ENCODE results near the gene UFD1. TPM values are rescaled to one million over a fixed set of nuclear protein-coding genes. Genes with fewer than 3 reads are reported as not detected.
A peak's percentile ranks its signal among the peaks of the same experiment; 100 is the strongest.

UFD1 gene
- total and polyA plus RNA-seq, 2 of the 13 experiments (the other 11 are each of a cell fraction or from before 2014, with no cell fraction given) = 47.9 to 51.1 TPM

DNA sequence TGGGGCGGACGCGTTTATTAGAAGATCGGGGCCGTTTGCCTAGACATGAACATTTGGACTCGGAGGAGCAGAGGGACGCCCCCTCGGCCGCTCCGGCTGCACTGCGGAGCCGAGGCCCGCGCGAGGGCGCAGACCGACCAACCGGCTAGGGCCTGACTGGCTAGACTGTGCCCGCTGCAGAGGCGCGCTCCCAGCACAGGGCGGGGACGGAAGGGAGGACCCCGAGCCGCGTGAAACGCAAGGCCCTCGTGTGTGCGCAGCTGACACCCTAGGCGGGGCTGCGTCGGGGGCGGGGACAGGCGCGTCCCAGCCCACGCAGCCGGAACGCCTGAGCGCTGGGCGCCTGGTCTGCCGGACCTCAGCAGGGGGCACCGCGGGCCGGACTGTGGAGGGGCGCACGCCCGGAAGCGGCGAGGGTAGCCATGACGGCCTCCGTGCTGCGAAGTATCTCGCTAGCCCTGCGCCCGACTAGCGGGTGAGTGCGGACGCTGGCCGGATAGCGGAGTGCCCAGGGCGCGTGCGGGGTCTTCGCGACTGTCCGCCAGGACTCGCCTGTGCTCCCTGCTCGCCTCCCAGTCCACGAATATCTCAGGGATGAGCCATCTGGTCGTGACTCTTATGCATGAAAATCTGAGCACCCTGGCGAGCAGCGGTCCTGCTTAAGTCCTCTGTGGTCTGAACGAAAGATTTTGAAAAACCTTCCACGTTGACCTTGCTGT, 46.7 kb downstream of the UFD1 start, which contains the start of gene MRPL40 (continued):
- no peak for TF ChIP-seq ZNF737 (CRISPR knock-in tag; IDR thresholded peaks at IDR 0.05; ENCODE audit: borderline replicate concordance)
- peak; percentile 97 for TF ChIP-seq ZNF776 (CRISPR knock-in tag; IDR thresholded peaks at IDR 0.05)
- peak; percentile 94 for TF ChIP-seq TFAP4 (IDR thresholded peaks at IDR 0.05; ENCODE audit: borderline replicate concordance, low read depth)
- peak; percentile 97 for TF ChIP-seq POLR2G (IDR thresholded peaks at IDR 0.05; ENCODE audit: low read depth, low read length)
- no peak; the same call in 1 of the 2 replicates for TF ChIP-seq DPF2 (CRISPR knock-in tag; IDR thresholded peaks at IDR 0.05; ENCODE audit: borderline replicate concordance, low read depth)
- TF ChIP-seq ETV6 (CRISPR knock-in tag; conservative IDR thresholded peaks at IDR 0.05) = peak; percentile 91
- TF ChIP-seq RFXAP (CRISPR knock-in tag; IDR thresholded peaks at IDR 0.05; ENCODE audit: borderline replicate concordance) = peak; percentile 94
- TF ChIP-seq ZNF672 (CRISPR knock-in tag; IDR thresholded peaks at IDR 0.05) = peak; percentile 90; the same call in 1 of the 2 replicates
- TF ChIP-seq, protein P1, sequence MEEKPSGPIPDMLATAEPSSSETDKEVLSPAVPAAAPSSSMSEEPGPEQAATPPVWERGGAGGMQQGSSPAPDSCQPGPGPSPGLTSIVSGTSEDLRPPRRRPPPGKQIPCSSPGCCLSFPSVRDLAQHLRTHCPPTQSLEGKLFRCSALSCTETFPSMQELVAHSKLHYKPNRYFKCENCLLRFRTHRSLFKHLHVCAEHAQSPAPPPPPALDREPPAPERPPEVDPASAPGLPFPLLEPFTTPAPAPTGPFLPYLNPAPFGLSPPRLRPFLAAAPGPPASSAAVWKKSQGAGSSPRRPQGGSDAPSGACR (CRISPR knock-in tag; IDR thresholded peaks at IDR 0.05) = peak; percentile 100; the same call in 1 of the 2 replicates
- peak; percentile 96 for TF ChIP-seq IRF2 (CRISPR knock-in tag; IDR thresholded peaks at IDR 0.05)
- TF ChIP-seq, protein P2, sequence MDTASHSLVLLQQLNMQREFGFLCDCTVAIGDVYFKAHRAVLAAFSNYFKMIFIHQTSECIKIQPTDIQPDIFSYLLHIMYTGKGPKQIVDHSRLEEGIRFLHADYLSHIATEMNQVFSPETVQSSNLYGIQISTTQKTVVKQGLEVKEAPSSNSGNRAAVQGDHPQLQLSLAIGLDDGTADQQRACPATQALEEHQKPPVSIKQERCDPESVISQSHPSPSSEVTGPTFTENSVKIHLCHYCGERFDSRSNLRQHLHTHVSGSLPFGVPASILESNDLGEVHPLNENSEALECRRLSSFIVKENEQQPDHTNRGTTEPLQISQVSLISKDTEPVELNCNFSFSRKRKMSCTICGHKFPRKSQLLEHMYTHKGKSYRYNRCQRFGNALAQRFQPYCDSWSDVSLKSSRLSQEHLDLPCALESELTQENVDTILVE (CRISPR knock-in tag; IDR thresholded peaks at IDR 0.05) = peak; percentile 97; the same call in 1 of the 2 replicates
- TF ChIP-seq ZNF225 (CRISPR knock-in tag; IDR thresholded peaks at IDR 0.05) = no peak; the same call in none of the 2 replicates
- TF ChIP-seq ZBED4 (CRISPR knock-in tag; IDR thresholded peaks at IDR 0.05; ENCODE audit: borderline replicate concordance) = peak; percentile 86
- TF ChIP-seq ISX (CRISPR knock-in tag; conservative IDR thresholded peaks at IDR 0.05) = peak; percentile 20; the same call in 1 of the 2 replicates
- 0 out of 2 replicates have a peak, but pooled peaks have one; percentile 6 for TF ChIP-seq ZNF256 (CRISPR knock-in tag; conservative IDR thresholded peaks at IDR 0.05)
- TF ChIP-seq, protein P3, sequence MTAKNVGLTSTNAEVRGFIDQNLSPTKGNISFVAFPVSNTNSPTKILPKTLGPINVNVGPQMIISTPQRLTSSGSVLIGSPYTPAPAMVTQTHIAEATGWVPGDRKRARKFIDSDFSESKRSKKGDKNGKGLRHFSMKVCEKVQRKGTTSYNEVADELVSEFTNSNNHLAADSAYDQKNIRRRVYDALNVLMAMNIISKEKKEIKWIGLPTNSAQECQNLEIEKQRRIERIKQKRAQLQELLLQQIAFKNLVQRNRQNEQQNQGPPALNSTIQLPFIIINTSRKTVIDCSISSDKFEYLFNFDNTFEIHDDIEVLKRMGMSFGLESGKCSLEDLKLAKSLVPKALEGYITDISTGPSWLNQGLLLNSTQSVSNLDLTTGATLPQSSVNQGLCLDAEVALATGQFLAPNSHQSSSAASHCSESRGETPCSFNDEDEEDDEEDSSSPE (CRISPR knock-in tag; IDR thresholded peaks at IDR 0.05) = peak; percentile 89
- TF ChIP-seq ZNF512B (CRISPR knock-in tag; IDR thresholded peaks at IDR 0.05; ENCODE audit: borderline replicate concordance) = no peak; the same call in 1 of the 2 replicates
- TF ChIP-seq ZNF253 (CRISPR knock-in tag; IDR thresholded peaks at IDR 0.05; ENCODE audit: borderline replicate concordance) = peak; percentile 59; the same call in 1 of the 2 replicates

Measured in HepG2 (cell line).